GM12878 (cell line): ENCODE data around the gene C3orf20.

Source experiments
- CHD2 ChIP-seq: IDR thresholded peaks from 2 replicates; pipeline ENCODE4 v1.6.1; 2011; ENCODE audit warnings: low read depth, low read length, improper control_type of control experiment, borderline replicate concordance
- ELK1 ChIP-seq: IDR thresholded peaks from 2 replicates; pipeline ENCODE4 v1.6.1; 2012; ENCODE audit warnings: low read depth, low read length, improper control_type of control experiment
- EZH2 ChIP-seq: IDR thresholded peaks from 2 replicates; pipeline ENCODE4 v1.6.1; 2012; ENCODE audit warnings: low read depth, mild to moderate bottlenecking, control low read depth, inconsistent platforms, low read length, borderline replicate concordance; ENCODE audit not compliant: control insufficient read depth
- FOXK2 ChIP-seq: fragments of 450-650 bp; IDR thresholded peaks from 2 replicates; pipeline ENCODE4 v1.6.1; 2017; ENCODE audit warnings: mild to moderate bottlenecking, moderate library complexity
- GATAD2B ChIP-seq: fragments of 450-650 bp; conservative IDR thresholded peaks from 2 replicates; pipeline ENCODE4 v1.6.1; 2017; ENCODE audit warnings: low read depth, mild to moderate bottlenecking, moderate library complexity
- HDAC2 ChIP-seq: fragments of 200-600 bp; sonication (generic); IDR thresholded peaks from 2 replicates; pipeline ENCODE4 v1.6.1; 2017
- MYC ChIP-seq: IDR thresholded peaks from 2 replicates; pipeline ENCODE4 v1.6.1; 2011; ENCODE audit warnings: mild to moderate bottlenecking, low read length, moderate library complexity, inconsistent platforms; ENCODE audit not compliant: insufficient read depth, insufficient replicate concordance, insufficient read length, severe bottlenecking
- POLR2AphosphoS5 ChIP-seq: IDR thresholded peaks from 2 replicates; pipeline ENCODE4 v1.6.1; 2011; ENCODE audit warnings: mild to moderate bottlenecking, low read length, inconsistent platforms
- RFX5 ChIP-seq: IDR thresholded peaks from 2 replicates; pipeline ENCODE4 v1.6.1; 2011; ENCODE audit warnings: low read depth, low read length, improper control_type of control experiment
- SMAD1 ChIP-seq: fragments of 450-650 bp; IDR thresholded peaks from 2 replicates; pipeline ENCODE4 v1.6.1; 2018; ENCODE audit warnings: mild to moderate bottlenecking, low read depth; ENCODE audit not compliant: partially characterized antibody
- USF2 ChIP-seq: IDR thresholded peaks from 2 replicates; pipeline ENCODE4 v1.6.1; 2011; ENCODE audit warnings: low read depth, low read length, improper control_type of control experiment, borderline replicate concordance
- TF ChIP-seq, protein P1 (sequence below), 3 experiments: IDR thresholded peaks in 2 of 3; conservative IDR thresholded peaks in 1 of 3; 2 replicates each; pipeline ENCODE4 v1.5.1; 2011; ENCODE audit warnings: low read depth in 3 of 3, low read length in 3 of 3, mild to moderate bottlenecking in 3 of 3, control low read depth in 2 of 3, moderate library complexity in 2 of 3, inconsistent platforms in 1 of 3, mixed read lengths in 1 of 3; ENCODE audit not compliant: control insufficient read depth in 2 of 3, insufficient read depth in 1 of 3; ENCODE audit errors: extremely low read depth in 1 of 3
- TF ChIP-seq, protein P2 (sequence below): fragments of 450-650 bp; formaldehyde crosslinking; IDR thresholded peaks from 2 replicates; pipeline ENCODE4 v1.5.0; 2022; ENCODE audit warnings: mild to moderate bottlenecking, missing genetic modification characterization

- TF ChIP-seq ELK1, result no peak
- TF ChIP-seq, protein P1, sequence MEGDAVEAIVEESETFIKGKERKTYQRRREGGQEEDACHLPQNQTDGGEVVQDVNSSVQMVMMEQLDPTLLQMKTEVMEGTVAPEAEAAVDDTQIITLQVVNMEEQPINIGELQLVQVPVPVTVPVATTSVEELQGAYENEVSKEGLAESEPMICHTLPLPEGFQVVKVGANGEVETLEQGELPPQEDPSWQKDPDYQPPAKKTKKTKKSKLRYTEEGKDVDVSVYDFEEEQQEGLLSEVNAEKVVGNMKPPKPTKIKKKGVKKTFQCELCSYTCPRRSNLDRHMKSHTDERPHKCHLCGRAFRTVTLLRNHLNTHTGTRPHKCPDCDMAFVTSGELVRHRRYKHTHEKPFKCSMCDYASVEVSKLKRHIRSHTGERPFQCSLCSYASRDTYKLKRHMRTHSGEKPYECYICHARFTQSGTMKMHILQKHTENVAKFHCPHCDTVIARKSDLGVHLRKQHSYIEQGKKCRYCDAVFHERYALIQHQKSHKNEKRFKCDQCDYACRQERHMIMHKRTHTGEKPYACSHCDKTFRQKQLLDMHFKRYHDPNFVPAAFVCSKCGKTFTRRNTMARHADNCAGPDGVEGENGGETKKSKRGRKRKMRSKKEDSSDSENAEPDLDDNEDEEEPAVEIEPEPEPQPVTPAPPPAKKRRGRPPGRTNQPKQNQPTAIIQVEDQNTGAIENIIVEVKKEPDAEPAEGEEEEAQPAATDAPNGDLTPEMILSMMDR (IDR thresholded peaks at IDR 0.05 in 2 of 3, conservative IDR thresholded peaks at IDR 0.05 in 1 of 3; ENCODE audit: control insufficient read depth in 2 of 3, extremely low read depth in 1 of 3, insufficient read depth in 1 of 3, low read depth in 3 of 3, low read length in 3 of 3), result no peak
- no peak for TF ChIP-seq SMAD1
- no peak for TF ChIP-seq CHD2
- no peak for TF ChIP-seq FOXK2
- TF ChIP-seq GATAD2B, result no peak
- no peak for TF ChIP-seq EZH2
- TF ChIP-seq MYC, result no peak
- no peak for TF ChIP-seq POLR2AphosphoS5
- no peak for TF ChIP-seq RFX5
- TF ChIP-seq USF2, result no peak
- no peak for TF ChIP-seq HDAC2
- TF ChIP-seq, protein P2, sequence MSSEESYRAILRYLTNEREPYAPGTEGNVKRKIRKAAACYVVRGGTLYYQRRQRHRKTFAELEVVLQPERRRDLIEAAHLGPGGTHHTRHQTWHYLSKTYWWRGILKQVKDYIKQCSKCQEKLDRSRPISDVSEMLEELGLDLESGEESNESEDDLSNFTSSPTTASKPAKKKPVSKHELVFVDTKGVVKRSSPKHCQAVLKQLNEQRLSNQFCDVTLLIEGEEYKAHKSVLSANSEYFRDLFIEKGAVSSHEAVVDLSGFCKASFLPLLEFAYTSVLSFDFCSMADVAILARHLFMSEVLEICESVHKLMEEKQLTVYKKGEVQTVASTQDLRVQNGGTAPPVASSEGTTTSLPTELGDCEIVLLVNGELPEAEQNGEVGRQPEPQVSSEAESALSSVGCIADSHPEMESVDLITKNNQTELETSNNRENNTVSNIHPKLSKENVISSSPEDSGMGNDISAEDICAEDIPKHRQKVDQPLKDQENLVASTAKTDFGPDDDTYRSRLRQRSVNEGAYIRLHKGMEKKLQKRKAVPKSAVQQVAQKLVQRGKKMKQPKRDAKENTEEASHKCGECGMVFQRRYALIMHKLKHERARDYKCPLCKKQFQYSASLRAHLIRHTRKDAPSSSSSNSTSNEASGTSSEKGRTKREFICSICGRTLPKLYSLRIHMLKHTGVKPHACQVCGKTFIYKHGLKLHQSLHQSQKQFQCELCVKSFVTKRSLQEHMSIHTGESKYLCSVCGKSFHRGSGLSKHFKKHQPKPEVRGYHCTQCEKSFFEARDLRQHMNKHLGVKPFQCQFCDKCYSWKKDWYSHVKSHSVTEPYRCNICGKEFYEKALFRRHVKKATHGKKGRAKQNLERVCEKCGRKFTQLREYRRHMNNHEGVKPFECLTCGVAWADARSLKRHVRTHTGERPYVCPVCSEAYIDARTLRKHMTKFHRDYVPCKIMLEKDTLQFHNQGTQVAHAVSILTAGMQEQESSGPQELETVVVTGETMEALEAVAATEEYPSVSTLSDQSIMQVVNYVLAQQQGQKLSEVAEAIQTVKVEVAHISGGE (CRISPR knock-in tag), result no peak
These were observed 121.1 kb downstream of the C3orf20 start for GRCh38 chr3:14795996-14796395.
